OCI-M1 (cell line): ENCODE measurements around the gene PPP4R1.
A peak's percentile ranks its signal among the peaks of the same experiment; 100 is the strongest.
"Not testable (repeated sequence)": the region's sequence is repeated elsewhere in the genome, so short reads cannot be mapped to it uniquely, and the experiment has no call there.

Source experiments
- DNase-seq: peaks from one replicate; lab custom pipeline; 2025; lab: John Stamatoyannopoulos, UW

PPP4R1 gene

GRCh38 chr18:9614401-9615279 is at the start of gene PPP4R1:
Gene PPP4R1 (minus strand): TSS chr18:9614559. CDS start chr18:9614484, 75 bp downstream.
- DNase-seq = peak; percentile 82

- no peak for DNase-seq
These were observed 49.0 kb upstream of the PPP4R1 start for GRCh38 chr18:9663377-9663776.

GRCh38 chr18:9661564-9661963 is 47.2 kb upstream of the PPP4R1 start:
- peak; percentile 18 for DNase-seq

- DNase-seq = no peak
These were observed 45.4 kb upstream of the PPP4R1 start for GRCh38 chr18:9659499-9660375.

- no peak for DNase-seq
These were observed 43.8 kb upstream of the PPP4R1 start for GRCh38 chr18:9658087-9658641.

GRCh38 chr18:9655232-9655767 is 40.9 kb upstream of the PPP4R1 start:
- DNase-seq = no peak

- no peak for DNase-seq
These were observed 39.0 kb upstream of the PPP4R1 start for GRCh38 chr18:9653390-9653789.

GRCh38 chr18:9649164-9649540 is 34.8 kb upstream of the PPP4R1 start:
- no peak for DNase-seq

- no peak for DNase-seq
These were observed 34.2 kb upstream of the PPP4R1 start for GRCh38 chr18:9648431-9649163.

GRCh38 chr18:9647496-9648323 is 33.4 kb upstream of the PPP4R1 start:
- DNase-seq = no peak

GRCh38 chr18:9643549-9643948 is 29.2 kb upstream of the PPP4R1 start:
- no peak for DNase-seq

GRCh38 chr18:9642799-9643462 is 28.6 kb upstream of the PPP4R1 start:
- no peak for DNase-seq

GRCh38 chr18:9641081-9641480 is 26.7 kb upstream of the PPP4R1 start:
- DNase-seq = not testable (repeated sequence)

GRCh38 chr18:9638886-9639285 is 24.5 kb upstream of the PPP4R1 start:
- no peak for DNase-seq

GRCh38 chr18:9637036-9637767 is 22.8 kb upstream of the PPP4R1 start:
- no peak for DNase-seq

- DNase-seq = no peak
These were observed 20.5 kb upstream of the PPP4R1 start for GRCh38 chr18:9634856-9635255.

- no peak for DNase-seq
These were observed 17.6 kb upstream of the PPP4R1 start for GRCh38 chr18:9631814-9632496.

- DNase-seq = no peak
These were observed 16.1 kb upstream of the PPP4R1 start for GRCh38 chr18:9630444-9630843.

- peak; percentile 28 for DNase-seq
These were observed 15.3 kb upstream of the PPP4R1 start for GRCh38 chr18:9629709-9630108.
